Transverse colon (tissue), 4 donors: ENCODE measurements around the gene TMEM234.

Experiments used
- CTCF ChIP-seq, 5 experiments: fragments of 200-600 bp in 3 of 5; fragments of 450-650 bp in 2 of 5; sonication (generic) in 3 of 5; IDR thresholded peaks; 1 replicate in 2 of 5; 2 replicates in 3 of 5; pipeline ENCODE4 v1.5.1; 2016 to 2017; ENCODE audit warnings: antibody characterized with exemption in 5 of 5, inconsistent platforms in 3 of 5, mild to moderate bottlenecking in 2 of 5, moderate library complexity in 1 of 5
- EP300 ChIP-seq: sonication (generic); formaldehyde crosslinking; IDR thresholded peaks from one replicate; pipeline ENCODE4 v1.6.1; 2017; ENCODE audit warnings: antibody characterized with exemption, low read depth
- POLR2A ChIP-seq: fragments of 450-650 bp; IDR thresholded peaks from one replicate; pipeline ENCODE4 v1.6.1; 2016; ENCODE audit warnings: antibody characterized with exemption, mild to moderate bottlenecking, moderate library complexity
- POLR2AphosphoS5 ChIP-seq, 3 donors: sonication (generic); formaldehyde crosslinking; IDR thresholded peaks; one replicate each; pipeline ENCODE4 v1.6.1; 2016; ENCODE audit warnings: antibody characterized with exemption in 3 of 3

- no peak for TF ChIP-seq CTCF (IDR thresholded peaks at IDR 0.05)
- no peak for TF ChIP-seq EP300
- TF ChIP-seq POLR2A, result no peak
- no peak for TF ChIP-seq POLR2AphosphoS5 (IDR thresholded peaks at IDR 0.05)
Observed at GRCh38 chr1:32172621-32173245, 49.4 kb downstream of the TMEM234 start.
